Measurements from ENCODE around the gene TMEM271. TPM values are rescaled to one million over a fixed set of nuclear protein-coding genes. Genes with fewer than 3 reads are reported as not detected.

The TMEM271 gene
- total RNA-seq, 1 donor from 2014 or later = 0.25 TPM

GRCh38 chr4:545612-546011 is 30.5 kb downstream of the TMEM271 start:
- TF ChIP-seq CTCF (IDR thresholded peaks at IDR 0.05) = no peak
- TF ChIP-seq POLR2A (IDR thresholded peaks at IDR 0.05) = no peak
- no peak for TF ChIP-seq POLR2AphosphoS5 (IDR thresholded peaks at IDR 0.05; ENCODE audit: insufficient read depth in 1 of 2, low read depth in 1 of 2)
- Histone ChIP-seq H3K27me3 (no peaks in the 10 kb centered on the region), H3K9me3 (no peaks in the 10 kb centered on the region), H3K4me1 (no peaks in the 10 kb centered on the region), H3K4me3 (no peak overlapping the region), H3K36me3 (no peaks in the 10 kb centered on the region), H3K27ac (no peak overlapping the region)
- peak in 1 of 2 donors; percentile 85 for DNase-seq (ENCODE audit: extremely low spot score in 2 of 2)
- intact Hi-C loops (cut with DNase I) = no loop called here

GRCh38 chr4:544386-545105 is 31.5 kb downstream of the TMEM271 start:
- DNase-seq (ENCODE audit: extremely low spot score in 2 of 2) = peak; percentile 62 to 81
- no peak overlapping the region for H3K27ac ChIP-seq
- no peaks in the 10 kb centered on the region for H3K4me1 ChIP-seq
- TF ChIP-seq POLR2AphosphoS5 (IDR thresholded peaks at IDR 0.05; ENCODE audit: insufficient read depth in 1 of 2, low read depth in 1 of 2) = no peak
- TF ChIP-seq POLR2A (IDR thresholded peaks at IDR 0.05) = no peak
- no peak for TF ChIP-seq CTCF (IDR thresholded peaks at IDR 0.05)
- intact Hi-C loops (cut with DNase I) = no loop called here
- H3K27me3 ChIP-seq = no peaks in the 10 kb centered on the region
- no peak overlapping the region for H3K4me3 ChIP-seq
- no peaks in the 10 kb centered on the region for H3K36me3 ChIP-seq
- no peaks in the 10 kb centered on the region for H3K9me3 ChIP-seq

GRCh38 chr4:541271-541670 is 34.8 kb downstream of the TMEM271 start:
- H3K9me3 ChIP-seq = no peaks in the 10 kb centered on the region
- no peak for DNase-seq (ENCODE audit: extremely low spot score in 2 of 2)
- H3K4me3 ChIP-seq = no peak overlapping the region
- intact Hi-C loops (cut with DNase I) = no loop called here
- no peak overlapping the region for H3K27ac ChIP-seq
- H3K36me3 ChIP-seq = peaks cover 0 to 12% of the 10 kb centered on the region in 2 donors
- no peaks in the 10 kb centered on the region for H3K27me3 ChIP-seq
- no peaks in the 10 kb centered on the region for H3K4me1 ChIP-seq
- TF ChIP-seq POLR2A (IDR thresholded peaks at IDR 0.05) (no peak), POLR2AphosphoS5 (IDR thresholded peaks at IDR 0.05; ENCODE audit: insufficient read depth in 1 of 2, low read depth in 1 of 2) (no peak), CTCF (IDR thresholded peaks at IDR 0.05) (no peak)

- TF ChIP-seq CTCF (IDR thresholded peaks at IDR 0.05) (no peak), POLR2AphosphoS5 (IDR thresholded peaks at IDR 0.05; ENCODE audit: insufficient read depth in 1 of 2, low read depth in 1 of 2) (no peak), POLR2A (IDR thresholded peaks at IDR 0.05) (no peak)
- H3K27ac ChIP-seq = no peak overlapping the region
- H3K27me3 ChIP-seq = no peaks in the 10 kb centered on the region
- H3K36me3 ChIP-seq = peaks cover 0 to 37% of the 10 kb centered on the region in 2 donors
- H3K4me3 ChIP-seq = no peak overlapping the region
- H3K4me1 ChIP-seq = no peaks in the 10 kb centered on the region
- H3K9me3 ChIP-seq = no peaks in the 10 kb centered on the region
- DNase-seq (ENCODE audit: extremely low spot score in 2 of 2) = peak; percentile 19 to 40
- intact Hi-C loops (cut with DNase I) = no loop called here
These were observed 37.5 kb downstream of the TMEM271 start for GRCh38 chr4:538542-539142.
